Right lobe of liver (tissue), 6 donors: ENCODE measurements around the gene ADGRE3. TPM values are rescaled to one million over a fixed set of nuclear protein-coding genes. Genes with fewer than 3 reads are reported as not detected.
A peak's percentile ranks its signal among the peaks of the same experiment; 100 is the strongest.
"Not testable (repeated sequence)": the region's sequence is repeated elsewhere in the genome, so short reads cannot be mapped to it uniquely, and the experiment has no call there.

ENCODE experiments used
- ATAC-seq, 4 donors: fragments of 200-7000 bp; cut with Tn5 transposase; one replicate each; pipeline ENCODE4 v1.9.1; 2020; ENCODE audit warnings: mild to moderate bottlenecking in 4 of 4, moderate library complexity in 4 of 4
- DNase-seq, 3 donors: peaks; one replicate each; pipeline ENCODE4 v3.0.0-alpha.2; 2020
- H3K27ac ChIP-seq, 3 donors: fragments of 200-600 bp; one replicate each; pipeline ENCODE4 v1.8.0; 2022
- H3K27me3 ChIP-seq, 2 donors: fragments of 200-600 bp; one replicate each; pipeline ENCODE4 v1.8.0; 2022
- H3K36me3 ChIP-seq, 4 donors: fragments of 200-600 bp; sonication (generic) in 1 of 4; one replicate each; pipeline versions ENCODE4 v1.5.1 to v1.8.0; 2017 to 2022; ENCODE audit warnings: control low read depth in 1 of 4
- H3K4me1 ChIP-seq, 4 donors: fragments of 200-600 bp; sonication (generic) in 1 of 4; one replicate each; pipeline versions ENCODE4 v1.5.1 to v1.8.0; 2017 to 2022; ENCODE audit warnings: control low read depth in 1 of 4
- H3K4me3 ChIP-seq, 3 donors: fragments of 200-600 bp; one replicate each; pipeline ENCODE4 v1.8.0; 2022
- H3K9me3 ChIP-seq, 4 donors: fragments of 200-600 bp; sonication (generic) in 1 of 4; one replicate each; pipeline versions ENCODE4 v1.5.1 to v1.8.0; 2017 to 2022; ENCODE audit warnings: control low read depth in 1 of 4
- CTCF ChIP-seq, 4 donors: fragments of 200-600 bp in 3 of 4; fragments of 450-650 bp in 1 of 4; IDR thresholded peaks; one replicate each; pipeline versions ENCODE4 v1.5.1 to v1.8.0; 2016 to 2022; ENCODE audit warnings: antibody characterized with exemption in 4 of 4, mild to moderate bottlenecking in 2 of 4
- POLR2A ChIP-seq: fragments of 450-650 bp; IDR thresholded peaks from one replicate; pipeline ENCODE4 v1.6.1; 2017; ENCODE audit warnings: antibody characterized with exemption, mild to moderate bottlenecking
- WGBS: methylation state at CpG from one replicate; pipeline ENCODE4 v1.1.6; 2018; ENCODE audit warnings: low coverage, low lambda C conversion rate; ENCODE audit not compliant: insufficient coverage; ENCODE audit errors: missing lambda C conversion rate; 5-methylcytosine and 5-hydroxymethylcytosine counted together
- intact Hi-C, 2 donors: fragments of 100-400 bp; cut with DNase I; formaldehyde crosslinking; loops; one replicate each; pipeline versions ENCODE4 v1.11.2 to v1.14.1; 2022
- total RNA-seq, 6 experiments: library from RNA; depleted of rRNA in 2 of 6; stranded (reverse); fragments of >200 nt in 2 of 6; fragmentation: NEBNext Ultra II Directional in 3 of 6; extraction: Animal tissue kit (Norgen Biotek cat#: 25700) in 3 of 6; gene quantifications; one replicate each; pipeline versions ENCODE4 v1.1.0 to v1.2.4, GENCODE V29; 2016 to 2023
- donor health status: DM: no; HTN: yes; CAD: no.
- donor health status: DM: no; HTN: no; CAD: no.
- donor health status: DM: no; HTN: no; CAD: no.
- donor health status: DM: no; HTN: yes; CAD: no.
- donor health status: DM: no; HTN: yes; CAD: no.

ADGRE3 gene
- total RNA-seq, 6 experiments from 2014 or later, result 0.09 to 0.53 (median 0.24) TPM; not detected in 2

DNA sequence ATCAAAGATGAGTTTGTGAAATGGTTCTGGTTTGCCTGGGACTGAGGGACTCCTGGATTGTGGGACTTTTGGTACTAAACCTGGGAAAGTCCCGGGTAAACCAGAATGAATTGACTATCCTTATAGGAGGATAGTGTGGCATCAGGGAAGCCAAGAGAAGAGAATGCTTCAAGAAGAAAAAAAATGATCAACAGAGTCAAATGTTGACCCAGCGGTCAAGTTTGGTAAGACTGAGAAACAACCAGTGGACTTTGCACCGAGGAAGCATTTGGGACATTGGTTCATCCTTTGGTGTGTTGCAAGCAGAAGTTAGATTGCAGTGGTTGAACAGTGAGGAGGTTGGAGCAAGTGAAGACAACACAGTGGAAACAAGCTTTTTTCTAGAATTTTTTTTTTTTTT is 58.2 kb downstream of the ADGRE3 start:
- Histone ChIP-seq H3K27ac (no peak overlapping the region), H3K4me1 (no peaks in the 10 kb centered on the region), H3K27me3 (no peaks in the 10 kb centered on the region), H3K36me3 (no peaks in the 10 kb centered on the region), H3K9me3 (no peaks in the 10 kb centered on the region), H3K4me3 (no peak overlapping the region)
- DNase-seq (no peak), ATAC-seq (peak; percentile 24 to 78 (median 40))
- WGBS, result 29% methylated on average over 3 of the region's 3 CpGs
- intact Hi-C loops, result no loop called here
- no peak for TF ChIP-seq POLR2A
- TF ChIP-seq CTCF (IDR thresholded peaks at IDR 0.05), result no peak

DNA sequence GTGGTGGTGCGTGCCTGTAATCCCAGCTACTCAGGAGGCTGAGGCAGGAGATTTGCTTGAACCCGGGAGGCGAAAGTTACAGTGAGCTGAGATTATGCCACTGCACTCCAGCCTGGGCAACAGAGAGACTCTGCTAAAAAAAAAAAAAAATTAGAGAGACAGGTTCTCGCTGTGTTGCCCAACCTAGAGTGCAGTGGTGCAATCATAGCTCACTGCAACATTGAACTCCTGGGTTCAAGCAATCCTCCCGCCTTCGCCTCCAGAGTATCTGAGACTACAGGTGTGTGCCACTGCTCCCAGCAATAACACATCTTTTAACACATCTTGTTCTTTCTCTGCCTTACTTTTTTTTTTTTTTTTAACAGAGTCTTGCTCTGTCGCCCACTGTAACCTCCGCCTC is 59.0 kb downstream of the ADGRE3 start:
- intact Hi-C loops, result no loop called here
- DNase-seq (no peak), ATAC-seq (no peak)
- WGBS, result 72% methylated on average over 4 of the region's 8 CpGs
- Histone ChIP-seq H3K27me3 (no peaks in the 10 kb centered on the region), H3K9me3 (no peaks in the 10 kb centered on the region), H3K4me3 (no peak overlapping the region), H3K27ac (no peak overlapping the region), H3K36me3 (no peaks in the 10 kb centered on the region), H3K4me1 (no peaks in the 10 kb centered on the region)
- TF ChIP-seq CTCF (IDR thresholded peaks at IDR 0.05), result no peak

DNA sequence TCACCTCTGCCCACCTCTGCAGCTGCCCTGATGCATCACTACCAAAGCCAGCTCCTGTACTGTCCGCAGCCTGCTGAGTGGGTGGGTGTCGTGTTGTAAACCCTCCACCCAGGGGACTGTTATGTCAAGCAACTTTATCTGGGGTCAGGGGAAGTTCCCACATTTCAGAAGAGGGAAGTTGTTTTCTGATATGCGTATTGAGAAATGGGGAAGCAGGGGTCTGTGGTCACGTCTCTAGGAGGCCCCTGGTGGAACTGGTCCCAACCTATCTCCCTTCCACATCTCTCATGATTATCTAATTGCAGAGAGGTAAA is 60.6 kb downstream of the ADGRE3 start:
- H3K4me3 ChIP-seq, result no peak overlapping the region
- no peaks in the 10 kb centered on the region for H3K36me3 ChIP-seq
- no peaks in the 10 kb centered on the region for H3K4me1 ChIP-seq
- ATAC-seq (peak; percentile 36 to 70 (median 52)), DNase-seq (no peak)
- 38% methylated on average over 3 of the region's 4 CpGs for WGBS
- intact Hi-C loops, result no loop called here
- no peaks in the 10 kb centered on the region for H3K27me3 ChIP-seq
- H3K9me3 ChIP-seq, result no peaks in the 10 kb centered on the region
- TF ChIP-seq CTCF (IDR thresholded peaks at IDR 0.05) (no peak), POLR2A (no peak)
- no peak overlapping the region for H3K27ac ChIP-seq

DNA sequence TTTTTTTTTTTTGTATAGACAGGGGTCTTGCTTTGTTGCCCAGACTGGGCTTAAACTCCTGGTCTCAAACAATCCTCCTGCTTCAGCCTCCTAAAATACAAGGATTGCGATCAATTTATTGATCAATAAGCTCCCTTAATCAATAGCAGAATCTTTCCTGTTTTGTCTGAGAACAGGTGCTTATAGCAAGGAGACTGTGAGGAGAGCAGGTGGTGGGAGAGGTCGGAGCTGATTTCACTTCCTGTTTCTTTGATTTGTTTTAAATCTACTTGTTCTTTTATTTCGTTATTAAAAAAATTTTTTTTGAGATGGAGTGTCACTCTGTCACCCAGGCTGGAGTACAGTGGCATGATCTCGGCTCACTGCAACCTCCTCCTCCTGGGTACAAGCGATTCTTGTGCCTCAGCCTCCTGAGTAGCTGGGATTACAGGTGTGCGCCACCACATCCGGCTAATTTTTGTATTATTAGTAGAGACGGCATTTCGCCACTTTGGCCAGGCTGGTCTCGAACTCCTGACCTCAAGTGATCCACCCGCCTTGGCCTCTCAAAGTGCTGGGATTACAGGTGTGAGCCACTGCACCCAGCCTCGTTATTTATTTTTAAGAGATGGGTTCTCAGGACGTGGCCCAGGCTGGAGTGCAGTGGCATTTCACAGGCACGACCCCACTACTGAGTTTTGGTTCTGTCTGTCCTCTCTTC is 61.1 kb downstream of the ADGRE3 start:
- H3K4me1 ChIP-seq, H3K27ac ChIP-seq, DNase-seq, H3K36me3 ChIP-seq, intact Hi-C loops, H3K9me3 ChIP-seq, H3K27me3 ChIP-seq, H3K4me3 ChIP-seq, ATAC-seq: not testable (repeated sequence)
- WGBS, result 57% methylated on average over 13 of the region's 14 CpGs

DNA sequence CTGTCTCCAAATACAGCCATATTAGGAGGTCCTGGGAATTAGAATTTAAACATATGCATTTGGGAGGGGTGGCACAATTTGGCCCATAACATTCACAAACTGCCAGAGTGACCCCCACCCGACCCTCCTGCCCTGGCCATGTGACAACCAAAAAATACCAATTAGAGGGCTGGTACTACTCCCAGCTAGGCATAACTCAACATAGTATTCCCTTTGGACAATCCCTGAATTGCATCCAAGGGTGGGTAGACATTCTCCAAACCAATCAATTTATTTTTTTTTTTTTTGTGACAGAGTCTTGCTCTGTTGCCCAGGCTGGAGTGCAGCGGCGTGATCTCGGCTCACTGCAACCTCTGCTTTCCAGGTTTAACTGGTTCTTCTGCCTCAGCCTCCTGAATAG is 62.0 kb downstream of the ADGRE3 start:
- Histone ChIP-seq H3K36me3 (no peaks in the 10 kb centered on the region), H3K27ac (no peak overlapping the region), H3K9me3 (no peaks in the 10 kb centered on the region), H3K4me1 (no peaks in the 10 kb centered on the region), H3K27me3 (no peaks in the 10 kb centered on the region), H3K4me3 (no peak overlapping the region)
- TF ChIP-seq POLR2A (no peak), CTCF (IDR thresholded peaks at IDR 0.05) (no peak)
- no peak for ATAC-seq
- DNase-seq, result no peak
- WGBS, result 96% methylated on average over 3 of the region's 4 CpGs
- intact Hi-C loops, result no loop called here

GRCh38 chr19:14612242-14612641 is 62.4 kb downstream of the ADGRE3 start:
- ATAC-seq, H3K27ac ChIP-seq, DNase-seq, H3K27me3 ChIP-seq, H3K4me3 ChIP-seq, H3K36me3 ChIP-seq, intact Hi-C loops, H3K9me3 ChIP-seq, H3K4me1 ChIP-seq: not testable (repeated sequence)
- 62% methylated on average over 5 of the region's 5 CpGs for WGBS
